Right cardiac atrium (tissue), 5 donors: ENCODE data around the gene LRRTM4. TPM values are rescaled to one million over a fixed set of nuclear protein-coding genes. Genes with fewer than 3 reads are reported as not detected.
"Not testable (repeated sequence)": the region's sequence is repeated elsewhere in the genome, so short reads cannot be mapped to it uniquely, and the experiment has no call there.

Experiments
- ATAC-seq, 2 donors: fragments of 200-7000 bp; cut with Tn5 transposase; one replicate each; pipeline versions ENCODE4 v1.8.0 to v1.9.1; 2020; ENCODE audit warnings: moderate library complexity in 2 of 2, mild to moderate bottlenecking in 1 of 2
- DNase-seq, 3 donors: peaks; one replicate each; pipeline ENCODE4 v3.0.0-alpha.2; 2020
- H3K27ac ChIP-seq: one replicate; pipeline ENCODE4 v1.5.1; 2013; ENCODE audit warnings: mild to moderate bottlenecking, low read length, control low read depth, moderate library complexity
- H3K27me3 ChIP-seq: one replicate; pipeline ENCODE4 v1.6.1; 2013; ENCODE audit not compliant: control insufficient read depth, insufficient read depth
- H3K4me1 ChIP-seq: one replicate; pipeline ENCODE4 v1.6.1; 2013; ENCODE audit warnings: low read length; ENCODE audit not compliant: control insufficient read depth, insufficient read depth
- H3K4me3 ChIP-seq: one replicate; pipeline ENCODE4 v1.5.1; 2013; ENCODE audit warnings: low read length, control low read depth
- H3K9me3 ChIP-seq: one replicate; pipeline ENCODE4 v1.6.1; 2013; ENCODE audit warnings: low read length; ENCODE audit not compliant: control insufficient read depth
- WGBS: extraction: QIAGEN DNeasy Blood & Tissue Kit; methylation state at CpG from one replicate; pipeline ENCODE4 v1.1.7; 2013; 5-methylcytosine and 5-hydroxymethylcytosine counted together
- intact Hi-C, 4 donors: fragments of 100-400 bp; cut with DNase I; formaldehyde crosslinking; loops; one replicate each; pipeline versions ENCODE4 v1.11.0 to v1.14.0; 2022 to 2023
- polyA plus RNA-seq: library from polyadenylated mRNA; stranded (reverse); fragments of 200-250 nt; gene quantifications from one replicate; pipeline ENCODE4 v1.2.3, GENCODE V29; 2013
- total RNA-seq, 4 donors: library from RNA; stranded (reverse); fragmentation: NEBNext Ultra II Directional; extraction: Animal tissue kit (Norgen Biotek cat#: 25700); gene quantifications; one replicate each; pipeline ENCODE4 v1.2.1, GENCODE V29; 2021
- donor health status: healthy with polysubstance abuse.
- donor health status: DM: no; HTN: yes; CAD: no.
- donor health status: DM: no; HTN: no; CAD: no.
- donor health status: DM: no; HTN: yes; CAD: no; lungs with severe emphysema.
- donor health status: DM: yes; HTN: yes; CAD: no.

LRRTM4 gene
- total and polyA plus RNA-seq, 5 donors = 0.09 to 1.0 (median 0.59) TPM

GRCh38 chr2:77086051-77086450 lies 436.1 kb downstream of the LRRTM4 start:
- intact Hi-C loops = no loop called here
- no peak for ATAC-seq

GRCh38 chr2:77085561-77085960 lies 436.6 kb downstream of the LRRTM4 start:
- no peak for DNase-seq
- Histone ChIP-seq H3K9me3 (no peaks in the 10 kb centered on the region), H3K27me3 (no peaks in the 10 kb centered on the region), H3K4me1 (no peaks in the 10 kb centered on the region), H3K4me3 (no peak overlapping the region), H3K27ac (no peak overlapping the region)
- intact Hi-C loops = no loop called here
- no peak for ATAC-seq
- whole genome bisulfite sequencing = 59% methylated on average over 3 of the region's 3 CpGs

More at GRCh38 chr2:77086051-77086450, 436.1 kb downstream of the LRRTM4 start:
- WGBS = 71% methylated on average over 2 of the region's 2 CpGs
- Histone ChIP-seq H3K4me1 (no peaks in the 10 kb centered on the region), H3K27me3 (no peaks in the 10 kb centered on the region), H3K9me3 (no peaks in the 10 kb centered on the region), H3K27ac (no peak overlapping the region), H3K4me3 (no peak overlapping the region)
- no peak for DNase-seq

- WGBS = 87% methylated on average over 2 of the region's 2 CpGs
- H3K27ac ChIP-seq = no peak overlapping the region
- H3K4me1 ChIP-seq = no peaks in the 10 kb centered on the region
- ATAC-seq (no peak), DNase-seq (no peak)
- intact Hi-C loops = no loop called here
- no peaks in the 10 kb centered on the region for H3K27me3 ChIP-seq
- H3K4me3 ChIP-seq = no peak overlapping the region
- H3K9me3 ChIP-seq = no peaks in the 10 kb centered on the region
Measured at GRCh38 chr2:77081597-77081996, 440.6 kb downstream of the LRRTM4 start.

- H3K4me1 ChIP-seq = no peaks in the 10 kb centered on the region
- ATAC-seq (no peak), DNase-seq (no peak)
- whole genome bisulfite sequencing = 26% methylated on average over 1 of the region's 1 CpG
- intact Hi-C loops = no loop called here
- no peaks in the 10 kb centered on the region for H3K27me3 ChIP-seq
- H3K4me3 ChIP-seq = no peak overlapping the region
- no peaks in the 10 kb centered on the region for H3K9me3 ChIP-seq
- no peak overlapping the region for H3K27ac ChIP-seq
Measured at GRCh38 chr2:77064324-77064723, 457.9 kb downstream of the LRRTM4 start.

GRCh38 chr2:77054938-77055337 lies 467.2 kb downstream of the LRRTM4 start:
- ATAC-seq (no peak), DNase-seq (no peak)
- 46% methylated on average over 2 of the region's 2 CpGs for WGBS

GRCh38 chr2:77046339-77046738 lies 475.8 kb downstream of the LRRTM4 start:
- no peak for DNase-seq
- no peak overlapping the region for H3K4me3 ChIP-seq
- ATAC-seq = no peak
- intact Hi-C loops = no loop called here
- H3K27me3 ChIP-seq = no peaks in the 10 kb centered on the region
- no peaks in the 10 kb centered on the region for H3K9me3 ChIP-seq
- WGBS = 33% methylated on average over 1 of the region's 1 CpG
- H3K27ac ChIP-seq = no peak overlapping the region
- no peaks in the 10 kb centered on the region for H3K4me1 ChIP-seq

More at GRCh38 chr2:77054938-77055337, 467.2 kb downstream of the LRRTM4 start:
- Histone ChIP-seq H3K4me1 (no peaks in the 10 kb centered on the region), H3K9me3 (no peaks in the 10 kb centered on the region), H3K27ac (no peak overlapping the region), H3K4me3 (no peak overlapping the region), H3K27me3 (no peaks in the 10 kb centered on the region)
- intact Hi-C loops = no loop called here

GRCh38 chr2:77045456-77045855 lies 476.7 kb downstream of the LRRTM4 start:
- H3K27ac ChIP-seq, DNase-seq, ATAC-seq, H3K4me1 ChIP-seq, H3K9me3 ChIP-seq, H3K4me3 ChIP-seq, intact Hi-C loops, H3K27me3 ChIP-seq: not testable (repeated sequence)
- WGBS = 73% methylated on average over 2 of the region's 2 CpGs

GRCh38 chr2:77034445-77034844 lies 487.7 kb downstream of the LRRTM4 start:
- 28% methylated on average over 4 of the region's 4 CpGs for WGBS
- Histone ChIP-seq H3K4me3 (no peak overlapping the region), H3K4me1 (no peaks in the 10 kb centered on the region), H3K27ac (no peak overlapping the region), H3K9me3 (no peaks in the 10 kb centered on the region), H3K27me3 (no peaks in the 10 kb centered on the region)
- ATAC-seq (no peak), DNase-seq (no peak)
- intact Hi-C loops = no loop called here

- ATAC-seq, H3K27ac ChIP-seq, DNase-seq, H3K27me3 ChIP-seq, H3K4me1 ChIP-seq, H3K9me3 ChIP-seq, H3K4me3 ChIP-seq, intact Hi-C loops: not testable (repeated sequence)
- 90% methylated on average over 5 of the region's 5 CpGs for WGBS
Measured at GRCh38 chr2:77029237-77029636, 492.9 kb downstream of the LRRTM4 start.

- intact Hi-C loops = no loop called here
- WGBS = 18% methylated on average over 3 of the region's 3 CpGs
- no peak for DNase-seq
- ATAC-seq = no peak
- no peak overlapping the region for H3K4me3 ChIP-seq
- no peaks in the 10 kb centered on the region for H3K9me3 ChIP-seq
- H3K4me1 ChIP-seq = no peaks in the 10 kb centered on the region
- H3K27me3 ChIP-seq = no peaks in the 10 kb centered on the region
- no peak overlapping the region for H3K27ac ChIP-seq
Measured at GRCh38 chr2:77028032-77028600, 494.1 kb downstream of the LRRTM4 start.

GRCh38 chr2:77025714-77026113 lies 496.5 kb downstream of the LRRTM4 start:
- H3K4me3 ChIP-seq = no peak overlapping the region
- intact Hi-C loops = no loop called here
- H3K4me1 ChIP-seq = no peaks in the 10 kb centered on the region
- 74% methylated on average over 4 of the region's 4 CpGs for WGBS
- H3K27me3 ChIP-seq = no peaks in the 10 kb centered on the region
- H3K9me3 ChIP-seq = no peaks in the 10 kb centered on the region
- no peak for ATAC-seq
- no peak for DNase-seq
- no peak overlapping the region for H3K27ac ChIP-seq

- no peak for ATAC-seq
- intact Hi-C loops = no loop called here
- Histone ChIP-seq H3K9me3 (no peaks in the 10 kb centered on the region), H3K27ac (no peak overlapping the region), H3K4me3 (no peak overlapping the region), H3K4me1 (no peaks in the 10 kb centered on the region), H3K27me3 (no peaks in the 10 kb centered on the region)
- 63% methylated on average over 3 of the region's 3 CpGs for WGBS
- DNase-seq = no peak
Measured at GRCh38 chr2:77021161-77021560, 501.0 kb downstream of the LRRTM4 start.
